Esophagus muscularis mucosa (tissue), 4 donors: Measurements from ENCODE around the gene SLC7A1. TPM values are rescaled to one million over a fixed set of nuclear protein-coding genes. Genes with fewer than 3 reads are reported as not detected.

Experiments
- DNase-seq: peaks from one replicate; pipeline ENCODE4 v3.0.0-alpha.2; 2017; ENCODE audit errors: extremely low spot score
- H3K27ac ChIP-seq, 4 donors: fragments of 200-600 bp; sonication (generic); replicated peaks in 1 of 4; 1 replicate in 3 of 4; 2 replicates in 1 of 4; pipeline ENCODE4 v1.5.1; 2016 to 2019; ENCODE audit warnings: mild to moderate bottlenecking in 1 of 4
- H3K27me3 ChIP-seq, 4 donors: fragments of 200-600 bp; sonication (generic); one replicate each; pipeline versions ENCODE4 v1.5.1 to v1.6.0; 2016 to 2019
- H3K36me3 ChIP-seq, 4 donors: fragments of 200-600 bp; sonication (generic); one replicate each; pipeline ENCODE4 v1.5.1; 2016 to 2019
- H3K4me1 ChIP-seq, 4 donors: fragments of 200-600 bp; sonication (generic); one replicate each; pipeline ENCODE4 v1.5.1; 2016 to 2019
- H3K4me3 ChIP-seq, 4 donors: fragments of 200-600 bp; sonication (generic); 1 replicate in 2 of 4; 2 replicates in 2 of 4; pipeline ENCODE4 v1.5.1; 2016 to 2019; ENCODE audit warnings: mild to moderate bottlenecking in 4 of 4, moderate library complexity in 1 of 4
- H3K9me3 ChIP-seq, 4 donors: fragments of 200-600 bp; sonication (generic); 1 replicate in 3 of 4; 2 replicates in 1 of 4; pipeline ENCODE4 v1.5.1; 2016 to 2019
- CTCF ChIP-seq, 3 experiments: fragments of 200-600 bp in 2 of 3; fragments of 450-650 bp in 1 of 3; sonication (generic) in 2 of 3; IDR thresholded peaks; one replicate each; pipeline ENCODE4 v1.5.1; 2017 to 2019; ENCODE audit warnings: antibody characterized with exemption in 3 of 3, mild to moderate bottlenecking in 2 of 3, moderate library complexity in 1 of 3
- EP300 ChIP-seq: sonication (generic); formaldehyde crosslinking; IDR thresholded peaks from one replicate; pipeline ENCODE4 v1.6.1; 2017; ENCODE audit warnings: antibody characterized with exemption
- POLR2A ChIP-seq: fragments of 450-650 bp; IDR thresholded peaks from one replicate; pipeline ENCODE4 v1.6.1; 2017; ENCODE audit warnings: antibody characterized with exemption, moderate library complexity, mild to moderate bottlenecking, low read depth
- POLR2AphosphoS5 ChIP-seq, 2 donors: sonication (generic); formaldehyde crosslinking; IDR thresholded peaks; one replicate each; pipeline ENCODE4 v1.6.1; 2017; ENCODE audit warnings: antibody characterized with exemption in 2 of 2
- WGBS: methylation state at CpG from one replicate; pipeline ENCODE4 v1.1.5; 2018; 5-methylcytosine and 5-hydroxymethylcytosine counted together
- intact Hi-C: fragments of 100-400 bp; cut with DNase I; formaldehyde crosslinking; loops from one replicate; pipeline ENCODE4 v1.15.1; 2023
- total RNA-seq, 4 donors: library from RNA; depleted of rRNA; stranded (reverse); fragments of >200 nt; gene quantifications; one replicate each; pipeline versions ENCODE4 v1.1.0 to v1.2.1, GENCODE V29; 2016

Gene SLC7A1
- total RNA-seq, 4 donors from 2014 or later, result 15.0 to 28.8 (median 21.6) TPM

- no peak overlapping the region for H3K27ac ChIP-seq
- H3K36me3 ChIP-seq, result peaks cover 20 to 83% (median 35%) of the 10 kb centered on the region in 4 donors
- H3K4me1 ChIP-seq, result peaks cover 0 to 12% (median 10%) of the 10 kb centered on the region in 4 donors
- H3K4me3 ChIP-seq, result no peak overlapping the region
- H3K27me3 ChIP-seq, result no peaks in the 10 kb centered on the region
- TF ChIP-seq POLR2A (no peak), POLR2AphosphoS5 (IDR thresholded peaks at IDR 0.05) (no peak), EP300 (no peak), CTCF (IDR thresholded peaks at IDR 0.05) (no peak)
- DNase-seq, result no peak
- 71% methylated on average over 6 of the region's 8 CpGs for WGBS
- no peaks in the 10 kb centered on the region for H3K9me3 ChIP-seq
- intact Hi-C loops, result no loop called here
Observed at GRCh38 chr13:29527511-29527910, 68.0 kb downstream of the SLC7A1 start.

GRCh38 chr13:29526741-29527140 is 68.7 kb downstream of the SLC7A1 start:
- Histone ChIP-seq H3K27ac (no peak overlapping the region), H3K36me3 (peaks cover 25 to 83% (median 41%) of the 10 kb centered on the region in 4 donors), H3K4me1 (peaks cover 0 to 4% (median 2%) of the 10 kb centered on the region in 4 donors), H3K27me3 (no peaks in the 10 kb centered on the region), H3K9me3 (no peaks in the 10 kb centered on the region), H3K4me3 (no peak overlapping the region)
- TF ChIP-seq POLR2AphosphoS5 (IDR thresholded peaks at IDR 0.05) (no peak), EP300 (no peak), POLR2A (no peak), CTCF (IDR thresholded peaks at IDR 0.05) (no peak)
- intact Hi-C loops, result no loop called here
- no peak for DNase-seq
- 96% methylated on average over 14 of the region's 14 CpGs for WGBS

- no peak overlapping the region for H3K4me3 ChIP-seq
- H3K36me3 ChIP-seq, result peaks cover 25 to 82% (median 45%) of the 10 kb centered on the region in 4 donors
- TF ChIP-seq POLR2A, result no peak
- TF ChIP-seq EP300, result no peak
- TF ChIP-seq POLR2AphosphoS5 (IDR thresholded peaks at IDR 0.05), result no peak
- no peak for TF ChIP-seq CTCF (IDR thresholded peaks at IDR 0.05)
- no peak overlapping the region for H3K27ac ChIP-seq
- DNase-seq, result no peak
- H3K9me3 ChIP-seq, result no peaks in the 10 kb centered on the region
- WGBS, result 80% methylated on average over 5 of the region's 7 CpGs
- intact Hi-C loops, result no loop called here
- no peaks in the 10 kb centered on the region for H3K4me1 ChIP-seq
- no peaks in the 10 kb centered on the region for H3K27me3 ChIP-seq
Observed at GRCh38 chr13:29525757-29526156, 69.7 kb downstream of the SLC7A1 start.

- Histone ChIP-seq H3K36me3 (peaks cover 25 to 74% (median 45%) of the 10 kb centered on the region in 4 donors), H3K4me1 (no peaks in the 10 kb centered on the region), H3K27ac (no peak overlapping the region), H3K4me3 (no peak overlapping the region), H3K9me3 (no peaks in the 10 kb centered on the region), H3K27me3 (no peaks in the 10 kb centered on the region)
- 98% methylated on average over 9 of the region's 9 CpGs for WGBS
- no peak for DNase-seq
- no peak for TF ChIP-seq EP300
- no peak for TF ChIP-seq POLR2AphosphoS5 (IDR thresholded peaks at IDR 0.05)
- TF ChIP-seq CTCF (IDR thresholded peaks at IDR 0.05), result no peak
- TF ChIP-seq POLR2A, result no peak
- intact Hi-C loops, result no loop called here
Observed at GRCh38 chr13:29524641-29525040, 70.8 kb downstream of the SLC7A1 start.

- Histone ChIP-seq H3K27me3 (no peaks in the 10 kb centered on the region), H3K4me1 (no peaks in the 10 kb centered on the region), H3K36me3 (peaks cover 25 to 73% (median 45%) of the 10 kb centered on the region in 4 donors), H3K4me3 (no peak overlapping the region), H3K9me3 (no peaks in the 10 kb centered on the region), H3K27ac (no peak overlapping the region)
- no peak for TF ChIP-seq CTCF (IDR thresholded peaks at IDR 0.05)
- no peak for TF ChIP-seq POLR2A
- TF ChIP-seq POLR2AphosphoS5 (IDR thresholded peaks at IDR 0.05), result no peak
- no peak for TF ChIP-seq EP300
- 87% methylated on average over 17 of the region's 17 CpGs for WGBS
- intact Hi-C loops, result no loop called here
- DNase-seq, result no peak
Observed at GRCh38 chr13:29524176-29524575, 71.3 kb downstream of the SLC7A1 start.
